ENCODE measurements around the gene NKG7.

DNA sequence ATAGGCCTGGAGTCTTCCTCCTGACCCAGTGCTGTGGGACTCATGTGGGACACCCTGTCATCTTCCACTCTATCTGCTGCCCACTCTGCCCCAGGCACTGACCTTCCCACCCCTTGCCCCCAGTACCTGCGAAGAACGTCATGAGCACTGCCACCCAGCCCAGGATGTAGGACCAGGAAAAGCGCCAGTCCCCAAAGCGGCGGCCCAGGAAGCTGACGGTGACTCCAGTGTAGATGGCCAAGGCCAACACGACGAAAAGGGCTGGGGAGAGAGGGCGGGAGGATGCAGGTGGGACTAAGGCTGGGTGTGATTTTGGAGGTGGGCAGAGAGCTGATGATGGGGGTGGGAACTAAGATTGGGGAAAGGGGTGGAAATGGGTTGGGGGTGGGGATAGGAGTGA, 7.9 kb upstream of the NKG7 start:
- TF ChIP-seq, protein P1, sequence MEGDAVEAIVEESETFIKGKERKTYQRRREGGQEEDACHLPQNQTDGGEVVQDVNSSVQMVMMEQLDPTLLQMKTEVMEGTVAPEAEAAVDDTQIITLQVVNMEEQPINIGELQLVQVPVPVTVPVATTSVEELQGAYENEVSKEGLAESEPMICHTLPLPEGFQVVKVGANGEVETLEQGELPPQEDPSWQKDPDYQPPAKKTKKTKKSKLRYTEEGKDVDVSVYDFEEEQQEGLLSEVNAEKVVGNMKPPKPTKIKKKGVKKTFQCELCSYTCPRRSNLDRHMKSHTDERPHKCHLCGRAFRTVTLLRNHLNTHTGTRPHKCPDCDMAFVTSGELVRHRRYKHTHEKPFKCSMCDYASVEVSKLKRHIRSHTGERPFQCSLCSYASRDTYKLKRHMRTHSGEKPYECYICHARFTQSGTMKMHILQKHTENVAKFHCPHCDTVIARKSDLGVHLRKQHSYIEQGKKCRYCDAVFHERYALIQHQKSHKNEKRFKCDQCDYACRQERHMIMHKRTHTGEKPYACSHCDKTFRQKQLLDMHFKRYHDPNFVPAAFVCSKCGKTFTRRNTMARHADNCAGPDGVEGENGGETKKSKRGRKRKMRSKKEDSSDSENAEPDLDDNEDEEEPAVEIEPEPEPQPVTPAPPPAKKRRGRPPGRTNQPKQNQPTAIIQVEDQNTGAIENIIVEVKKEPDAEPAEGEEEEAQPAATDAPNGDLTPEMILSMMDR (IDR thresholded peaks at IDR 0.05; ENCODE audit: poor library complexity), result no peak
- TF ChIP-seq EZH2 (IDR thresholded peaks at IDR 0.05; ENCODE audit: borderline replicate concordance), result no peak
